RWPE1 (cell line): Measurements from ENCODE around the gene AFTPH.

Source experiments
- CTCF ChIA-PET: fragments of 350-600 bp; sonication (Branson Sonifier 250); formaldehyde crosslinking; extraction: SDS; loops from one replicate; lab custom pipeline; 2021; lab: Yijun Ruan, JAX
- POLR2A ChIA-PET: fragments of 400-600 bp; formaldehyde crosslinking; extraction: SDS; loops from one replicate; lab custom pipeline; 2020; ENCODE audit warnings: antibody characterized with exemption; ENCODE audit not compliant: low non-redundant PET; lab: Yijun Ruan, JAX
- DNase-seq: peaks from one replicate; pipeline ENCODE4 v3.0.0; 2012; ENCODE audit warnings: low spot score
- H3K27ac ChIP-seq: fragments of 450-650 bp; 2 replicates; pipeline ENCODE4 v1.5.1; 2017
- CTCF ChIP-seq: fragments of 450-650 bp; conservative IDR thresholded peaks from 2 replicates; pipeline ENCODE4 v1.5.1; 2017; ENCODE audit warnings: low read depth, mild to moderate bottlenecking

The AFTPH gene

GRCh38 chr2:64587561-64587960 is 63.4 kb downstream of the AFTPH start:
- CTCF ChIA-PET: interaction anchor here (0.6 to 1.6 kb wide), 11 partner anchors 49 to 519 kb away, joined by 3 to 7 read pairs (median 4); partner anchors contain the start of gene SERTAD2
- DNase-seq: no peak
- POLR2A ChIA-PET: no interaction called here

DNA sequence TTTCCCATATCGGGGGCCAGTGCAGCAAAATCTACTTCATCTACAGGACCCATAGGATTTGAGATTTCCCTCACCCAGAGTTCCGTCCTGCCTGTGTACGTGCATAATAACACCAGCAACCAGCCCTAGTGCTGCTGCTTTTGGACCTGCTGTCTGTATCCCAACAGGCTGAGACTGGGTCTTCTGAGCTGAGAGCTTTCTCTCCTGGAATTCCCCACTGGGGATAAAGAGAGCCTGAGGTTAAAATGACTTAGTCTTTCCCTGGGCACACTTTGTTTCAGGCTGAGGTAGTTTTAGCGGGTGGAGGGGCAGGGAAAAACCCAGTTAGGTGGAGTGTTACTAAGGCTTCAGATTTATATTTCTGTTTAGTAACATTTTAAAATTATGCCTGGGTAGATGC is 67.1 kb downstream of the AFTPH start:
- no peak overlapping the region for H3K27ac ChIP-seq
- CTCF ChIA-PET: interaction anchor here (0.6 kb wide), 1 partner anchor 88 kb away, joined by 8 read pairs; no protein-coding TSS in a partner anchor
- no peak for DNase-seq
- no peak for TF ChIP-seq CTCF
- POLR2A ChIA-PET: interaction anchor here (0.6 kb wide), 1 partner anchor 117 kb away, joined by 3 read pairs; no protein-coding TSS in a partner anchor

More at GRCh38 chr2:64587561-64587960, 63.4 kb downstream of the AFTPH start:
- TF ChIP-seq CTCF: no peak
- H3K27ac ChIP-seq: no peak overlapping the region

GRCh38 chr2:64593035-64593655 is 69.0 kb downstream of the AFTPH start:
- ChIA-PET POLR2A (no interaction called here), CTCF (no interaction called here)
- DNase-seq: no peak
- TF ChIP-seq CTCF: no peak
- no peak overlapping the region for H3K27ac ChIP-seq

GRCh38 chr2:64594226-64594989 is 70.3 kb downstream of the AFTPH start:
- DNase-seq: no peak
- POLR2A ChIA-PET: no interaction called here
- TF ChIP-seq CTCF: no peak
- H3K27ac ChIP-seq: no peak overlapping the region
- CTCF ChIA-PET: interaction anchor here (0.6 to 1.7 kb wide), 3 partner anchors 52 to 266 kb away, joined by 3 to 9 read pairs (median 3); no protein-coding TSS in a partner anchor

DNA sequence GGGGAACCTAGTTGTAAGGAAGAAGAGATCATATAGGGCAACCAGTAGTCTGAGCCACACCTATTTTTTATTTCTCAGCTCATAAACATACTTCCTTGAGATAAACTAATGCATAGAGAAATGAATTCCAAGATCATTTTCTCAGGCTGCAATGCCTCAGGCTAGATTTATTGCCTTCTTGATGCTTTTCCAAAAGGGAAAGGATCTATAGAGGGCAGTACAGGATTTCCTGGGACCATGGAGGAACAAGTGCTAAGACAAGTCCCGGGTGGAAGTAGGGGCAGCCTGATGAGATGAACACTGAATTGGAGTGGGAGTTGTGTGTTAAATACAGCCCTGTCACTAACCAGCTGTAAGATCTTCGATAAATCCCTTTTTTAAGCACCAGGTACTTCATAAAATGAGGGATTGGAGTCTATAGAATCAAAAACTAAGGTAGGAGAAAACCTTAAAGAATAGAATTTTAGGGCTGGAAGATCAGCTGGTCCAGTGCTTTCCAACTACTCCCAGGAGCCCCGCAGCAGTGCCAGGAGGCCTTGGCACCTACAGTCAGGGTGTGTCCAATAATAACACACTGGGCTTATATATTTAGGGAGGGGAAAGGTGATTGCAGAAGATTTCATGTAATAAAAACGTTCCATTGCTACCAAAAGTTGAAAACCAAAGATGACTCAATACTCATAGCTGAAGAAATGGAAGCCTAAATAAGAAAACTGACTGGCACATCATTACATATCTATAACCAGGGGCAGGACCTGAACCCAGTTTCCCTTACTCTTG is 71.5 kb downstream of the AFTPH start:
- peak overlapping the region; percentile 79 for H3K27ac ChIP-seq
- DNase-seq: no peak
- ChIA-PET CTCF (interaction anchor here (0.6 to 1.7 kb wide), 3 partner anchors 17 to 279 kb away, joined by 3 to 9 read pairs (median 3); no protein-coding TSS in a partner anchor), POLR2A (no interaction called here)
- TF ChIP-seq CTCF: no peak; the same call in 1 of the 2 replicates

DNA sequence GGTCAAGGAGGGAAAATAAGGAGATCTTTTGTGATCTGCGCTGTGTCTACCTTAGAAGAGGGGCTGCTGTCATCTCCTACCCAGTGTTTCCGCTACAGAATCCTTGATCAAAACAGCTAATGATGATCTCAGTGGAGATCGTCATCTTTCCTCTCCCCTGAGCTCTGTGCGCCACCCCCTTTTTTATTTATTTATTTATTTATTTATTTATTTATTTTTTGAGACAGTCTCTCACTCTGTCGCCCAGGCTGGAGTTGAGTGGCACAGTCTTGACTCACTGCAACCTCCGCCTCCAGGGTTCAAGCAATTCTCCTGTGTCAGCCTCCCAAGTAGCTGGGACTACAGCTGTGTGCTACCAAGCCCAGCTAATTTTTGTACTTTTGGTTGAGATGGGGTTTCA is 74.1 kb downstream of the AFTPH start:
- TF ChIP-seq CTCF: no peak
- POLR2A ChIA-PET: no interaction called here
- CTCF ChIA-PET: no interaction called here
- no peak overlapping the region for H3K27ac ChIP-seq
- DNase-seq: no peak
